Ascending aorta (tissue), 2 donors: Measurements from ENCODE around the gene CAMK1G. TPM values are rescaled to one million over a fixed set of nuclear protein-coding genes. Genes with fewer than 3 reads are reported as not detected.

ENCODE experiments used
- DNase-seq, 2 donors: peaks; one replicate each; pipeline ENCODE4 v3.0.0-alpha.2; 2019; ENCODE audit warnings: low spot score in 2 of 2
- H3K27ac ChIP-seq, 2 donors: fragments of 200-600 bp; sonication (generic); one replicate each; pipeline ENCODE4 v1.5.1; 2016 to 2017; ENCODE audit warnings: mild to moderate bottlenecking in 1 of 2
- H3K27me3 ChIP-seq: fragments of 200-600 bp; sonication (generic); one replicate; pipeline ENCODE4 v1.5.1; 2017
- H3K36me3 ChIP-seq, 2 donors: fragments of 200-600 bp; sonication (generic); one replicate each; pipeline ENCODE4 v1.5.1; 2016
- H3K4me1 ChIP-seq, 2 donors: fragments of 200-600 bp; sonication (generic); one replicate each; pipeline ENCODE4 v1.5.1; 2016 to 2017; ENCODE audit warnings: mild to moderate bottlenecking in 1 of 2
- H3K4me3 ChIP-seq, 2 donors: fragments of 200-600 bp; sonication (generic); one replicate each; pipeline ENCODE4 v1.5.1; 2016 to 2017; ENCODE audit warnings: mild to moderate bottlenecking in 1 of 2
- H3K9me3 ChIP-seq, 2 donors: fragments of 200-600 bp; sonication (generic); one replicate each; pipeline ENCODE4 v1.5.1; 2016
- CTCF ChIP-seq, 3 experiments: fragments of 200-600 bp in 2 of 3; fragments of 450-650 bp in 1 of 3; sonication (generic) in 2 of 3; IDR thresholded peaks; one replicate each; pipeline ENCODE4 v1.5.1; 2016 to 2019; ENCODE audit warnings: antibody characterized with exemption in 3 of 3, mild to moderate bottlenecking in 1 of 3, moderate library complexity in 1 of 3
- intact Hi-C: fragments of 100-400 bp; cut with DNase I; formaldehyde crosslinking; loops from one replicate; pipeline ENCODE4 v1.15.1; 2023
- total RNA-seq: library from RNA; depleted of rRNA; stranded (reverse); fragments of >200 nt; gene quantifications from one replicate; pipeline ENCODE4 v1.1.0, GENCODE V29; 2016

CAMK1G gene
- total RNA-seq, 1 donor from 2014 or later, result not detected

GRCh38 chr1:209614151-209614420 lies 30.6 kb downstream of the CAMK1G start:
- no peaks in the 10 kb centered on the region for H3K4me1 ChIP-seq
- H3K9me3 ChIP-seq, result no peaks in the 10 kb centered on the region
- H3K27me3 ChIP-seq, result no peaks in the 10 kb centered on the region
- H3K36me3 ChIP-seq, result no peaks in the 10 kb centered on the region
- H3K4me3 ChIP-seq, result no peak overlapping the region
- intact Hi-C loops, result no loop called here
- H3K27ac ChIP-seq, result no peak overlapping the region
- no peak for TF ChIP-seq CTCF (IDR thresholded peaks at IDR 0.05)
- DNase-seq, result no peak

- Histone ChIP-seq H3K9me3 (no peaks in the 10 kb centered on the region), H3K4me1 (no peaks in the 10 kb centered on the region), H3K4me3 (no peak overlapping the region), H3K27me3 (no peaks in the 10 kb centered on the region), H3K36me3 (no peaks in the 10 kb centered on the region), H3K27ac (no peak overlapping the region)
- intact Hi-C loops, result no loop called here
- DNase-seq, result no peak
- no peak for TF ChIP-seq CTCF (IDR thresholded peaks at IDR 0.05)
Measured at GRCh38 chr1:209614906-209615305, 31.4 kb downstream of the CAMK1G start.

- no peak overlapping the region for H3K27ac ChIP-seq
- no peaks in the 10 kb centered on the region for H3K9me3 ChIP-seq
- H3K27me3 ChIP-seq, result no peaks in the 10 kb centered on the region
- no peaks in the 10 kb centered on the region for H3K4me1 ChIP-seq
- no peaks in the 10 kb centered on the region for H3K36me3 ChIP-seq
- TF ChIP-seq CTCF (IDR thresholded peaks at IDR 0.05), result no peak
- no peak overlapping the region for H3K4me3 ChIP-seq
- DNase-seq, result no peak
- intact Hi-C loops, result no loop called here
Measured at GRCh38 chr1:209616366-209617046, 33.0 kb downstream of the CAMK1G start.

- Histone ChIP-seq H3K27ac (no peak overlapping the region), H3K9me3 (no peaks in the 10 kb centered on the region), H3K36me3 (no peaks in the 10 kb centered on the region), H3K27me3 (no peaks in the 10 kb centered on the region), H3K4me3 (no peak overlapping the region), H3K4me1 (no peaks in the 10 kb centered on the region)
- no peak for TF ChIP-seq CTCF (IDR thresholded peaks at IDR 0.05)
- DNase-seq, result no peak
- intact Hi-C loops, result no loop called here
Measured at GRCh38 chr1:209617047-209617673, 33.6 kb downstream of the CAMK1G start.

GRCh38 chr1:209617755-209618154 lies 34.2 kb downstream of the CAMK1G start:
- H3K27ac ChIP-seq, result no peak overlapping the region
- no peaks in the 10 kb centered on the region for H3K27me3 ChIP-seq
- intact Hi-C loops, result no loop called here
- DNase-seq, result no peak
- no peaks in the 10 kb centered on the region for H3K9me3 ChIP-seq
- TF ChIP-seq CTCF (IDR thresholded peaks at IDR 0.05), result no peak
- no peaks in the 10 kb centered on the region for H3K4me1 ChIP-seq
- H3K36me3 ChIP-seq, result no peaks in the 10 kb centered on the region
- no peak overlapping the region for H3K4me3 ChIP-seq
